ENCODE measurements around the gene DMXL2. TPM values are rescaled to one million over a fixed set of nuclear protein-coding genes. Genes with fewer than 3 reads are reported as not detected.

The DMXL2 gene
- total and polyA plus RNA-seq, 2 experiments from 2014 or later = 6.1 to 61.1 TPM

- no peak overlapping the region for H2AFZ ChIP-seq
- Mint-ChIP-seq H3K36me3 (ENCODE audit: low read depth) (no peaks in the 10 kb centered on the region), H3K4me1 (peaks cover 14% of the 10 kb centered on the region), H3K4me3 (no peak overlapping the region), H3K9me3 (no peaks in the 10 kb centered on the region), H3K27ac (no peak overlapping the region), H3K27me3 (ENCODE audit: insufficient read depth, low read depth, poor library complexity) (peaks cover 2% of the 10 kb centered on the region)
- H3K36me3 ChIP-seq (ENCODE audit: insufficient read depth) = no peaks in the 10 kb centered on the region
- no peaks in the 10 kb centered on the region for H4K20me1 ChIP-seq (replicated peaks; ENCODE audit: insufficient read depth)
- DNase-seq (ENCODE audit: low spot score) (no peak), ATAC-seq (no peak)
- TF ChIP-seq ZNF331 (CRISPR knock-in tag; IDR thresholded peaks at IDR 0.05; ENCODE audit: low read depth) (no peak), CTCF (conservative IDR thresholded peaks at IDR 0.05; ENCODE audit: low read depth in 2 of 2) (no peak), POLR2AphosphoS5 (IDR thresholded peaks at IDR 0.05; ENCODE audit: low read depth) (no peak), EZH2 (IDR thresholded peaks at IDR 0.05; ENCODE audit: low read depth, unreplicated experiment) (no peak), ZNF114 (CRISPR knock-in tag; IDR thresholded peaks at IDR 0.05) (no peak), ETS1 (IDR thresholded peaks at IDR 0.05) (no peak), NANOG (IDR thresholded peaks at IDR 0.05; ENCODE audit: borderline replicate concordance) (no peak), CREB1 (CRISPR knock-in tag; IDR thresholded peaks at IDR 0.05; ENCODE audit: low read depth) (no peak), EZH2phosphoT487 (IDR thresholded peaks at IDR 0.05; ENCODE audit: unreplicated experiment) (no peak), STAT1 (IDR thresholded peaks at IDR 0.05; ENCODE audit: unreplicated experiment) (no peak), JUNB (IDR thresholded peaks at IDR 0.05; ENCODE audit: unreplicated experiment) (no peak)
- TF ChIP-seq, protein P1, sequence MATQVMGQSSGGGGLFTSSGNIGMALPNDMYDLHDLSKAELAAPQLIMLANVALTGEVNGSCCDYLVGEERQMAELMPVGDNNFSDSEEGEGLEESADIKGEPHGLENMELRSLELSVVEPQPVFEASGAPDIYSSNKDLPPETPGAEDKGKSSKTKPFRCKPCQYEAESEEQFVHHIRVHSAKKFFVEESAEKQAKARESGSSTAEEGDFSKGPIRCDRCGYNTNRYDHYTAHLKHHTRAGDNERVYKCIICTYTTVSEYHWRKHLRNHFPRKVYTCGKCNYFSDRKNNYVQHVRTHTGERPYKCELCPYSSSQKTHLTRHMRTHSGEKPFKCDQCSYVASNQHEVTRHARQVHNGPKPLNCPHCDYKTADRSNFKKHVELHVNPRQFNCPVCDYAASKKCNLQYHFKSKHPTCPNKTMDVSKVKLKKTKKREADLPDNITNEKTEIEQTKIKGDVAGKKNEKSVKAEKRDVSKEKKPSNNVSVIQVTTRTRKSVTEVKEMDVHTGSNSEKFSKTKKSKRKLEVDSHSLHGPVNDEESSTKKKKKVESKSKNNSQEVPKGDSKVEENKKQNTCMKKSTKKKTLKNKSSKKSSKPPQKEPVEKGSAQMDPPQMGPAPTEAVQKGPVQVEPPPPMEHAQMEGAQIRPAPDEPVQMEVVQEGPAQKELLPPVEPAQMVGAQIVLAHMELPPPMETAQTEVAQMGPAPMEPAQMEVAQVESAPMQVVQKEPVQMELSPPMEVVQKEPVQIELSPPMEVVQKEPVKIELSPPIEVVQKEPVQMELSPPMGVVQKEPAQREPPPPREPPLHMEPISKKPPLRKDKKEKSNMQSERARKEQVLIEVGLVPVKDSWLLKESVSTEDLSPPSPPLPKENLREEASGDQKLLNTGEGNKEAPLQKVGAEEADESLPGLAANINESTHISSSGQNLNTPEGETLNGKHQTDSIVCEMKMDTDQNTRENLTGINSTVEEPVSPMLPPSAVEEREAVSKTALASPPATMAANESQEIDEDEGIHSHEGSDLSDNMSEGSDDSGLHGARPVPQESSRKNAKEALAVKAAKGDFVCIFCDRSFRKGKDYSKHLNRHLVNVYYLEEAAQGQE (IDR thresholded peaks at IDR 0.05; ENCODE audit: unreplicated experiment) = no peak
- TF ChIP-seq, protein P2, sequence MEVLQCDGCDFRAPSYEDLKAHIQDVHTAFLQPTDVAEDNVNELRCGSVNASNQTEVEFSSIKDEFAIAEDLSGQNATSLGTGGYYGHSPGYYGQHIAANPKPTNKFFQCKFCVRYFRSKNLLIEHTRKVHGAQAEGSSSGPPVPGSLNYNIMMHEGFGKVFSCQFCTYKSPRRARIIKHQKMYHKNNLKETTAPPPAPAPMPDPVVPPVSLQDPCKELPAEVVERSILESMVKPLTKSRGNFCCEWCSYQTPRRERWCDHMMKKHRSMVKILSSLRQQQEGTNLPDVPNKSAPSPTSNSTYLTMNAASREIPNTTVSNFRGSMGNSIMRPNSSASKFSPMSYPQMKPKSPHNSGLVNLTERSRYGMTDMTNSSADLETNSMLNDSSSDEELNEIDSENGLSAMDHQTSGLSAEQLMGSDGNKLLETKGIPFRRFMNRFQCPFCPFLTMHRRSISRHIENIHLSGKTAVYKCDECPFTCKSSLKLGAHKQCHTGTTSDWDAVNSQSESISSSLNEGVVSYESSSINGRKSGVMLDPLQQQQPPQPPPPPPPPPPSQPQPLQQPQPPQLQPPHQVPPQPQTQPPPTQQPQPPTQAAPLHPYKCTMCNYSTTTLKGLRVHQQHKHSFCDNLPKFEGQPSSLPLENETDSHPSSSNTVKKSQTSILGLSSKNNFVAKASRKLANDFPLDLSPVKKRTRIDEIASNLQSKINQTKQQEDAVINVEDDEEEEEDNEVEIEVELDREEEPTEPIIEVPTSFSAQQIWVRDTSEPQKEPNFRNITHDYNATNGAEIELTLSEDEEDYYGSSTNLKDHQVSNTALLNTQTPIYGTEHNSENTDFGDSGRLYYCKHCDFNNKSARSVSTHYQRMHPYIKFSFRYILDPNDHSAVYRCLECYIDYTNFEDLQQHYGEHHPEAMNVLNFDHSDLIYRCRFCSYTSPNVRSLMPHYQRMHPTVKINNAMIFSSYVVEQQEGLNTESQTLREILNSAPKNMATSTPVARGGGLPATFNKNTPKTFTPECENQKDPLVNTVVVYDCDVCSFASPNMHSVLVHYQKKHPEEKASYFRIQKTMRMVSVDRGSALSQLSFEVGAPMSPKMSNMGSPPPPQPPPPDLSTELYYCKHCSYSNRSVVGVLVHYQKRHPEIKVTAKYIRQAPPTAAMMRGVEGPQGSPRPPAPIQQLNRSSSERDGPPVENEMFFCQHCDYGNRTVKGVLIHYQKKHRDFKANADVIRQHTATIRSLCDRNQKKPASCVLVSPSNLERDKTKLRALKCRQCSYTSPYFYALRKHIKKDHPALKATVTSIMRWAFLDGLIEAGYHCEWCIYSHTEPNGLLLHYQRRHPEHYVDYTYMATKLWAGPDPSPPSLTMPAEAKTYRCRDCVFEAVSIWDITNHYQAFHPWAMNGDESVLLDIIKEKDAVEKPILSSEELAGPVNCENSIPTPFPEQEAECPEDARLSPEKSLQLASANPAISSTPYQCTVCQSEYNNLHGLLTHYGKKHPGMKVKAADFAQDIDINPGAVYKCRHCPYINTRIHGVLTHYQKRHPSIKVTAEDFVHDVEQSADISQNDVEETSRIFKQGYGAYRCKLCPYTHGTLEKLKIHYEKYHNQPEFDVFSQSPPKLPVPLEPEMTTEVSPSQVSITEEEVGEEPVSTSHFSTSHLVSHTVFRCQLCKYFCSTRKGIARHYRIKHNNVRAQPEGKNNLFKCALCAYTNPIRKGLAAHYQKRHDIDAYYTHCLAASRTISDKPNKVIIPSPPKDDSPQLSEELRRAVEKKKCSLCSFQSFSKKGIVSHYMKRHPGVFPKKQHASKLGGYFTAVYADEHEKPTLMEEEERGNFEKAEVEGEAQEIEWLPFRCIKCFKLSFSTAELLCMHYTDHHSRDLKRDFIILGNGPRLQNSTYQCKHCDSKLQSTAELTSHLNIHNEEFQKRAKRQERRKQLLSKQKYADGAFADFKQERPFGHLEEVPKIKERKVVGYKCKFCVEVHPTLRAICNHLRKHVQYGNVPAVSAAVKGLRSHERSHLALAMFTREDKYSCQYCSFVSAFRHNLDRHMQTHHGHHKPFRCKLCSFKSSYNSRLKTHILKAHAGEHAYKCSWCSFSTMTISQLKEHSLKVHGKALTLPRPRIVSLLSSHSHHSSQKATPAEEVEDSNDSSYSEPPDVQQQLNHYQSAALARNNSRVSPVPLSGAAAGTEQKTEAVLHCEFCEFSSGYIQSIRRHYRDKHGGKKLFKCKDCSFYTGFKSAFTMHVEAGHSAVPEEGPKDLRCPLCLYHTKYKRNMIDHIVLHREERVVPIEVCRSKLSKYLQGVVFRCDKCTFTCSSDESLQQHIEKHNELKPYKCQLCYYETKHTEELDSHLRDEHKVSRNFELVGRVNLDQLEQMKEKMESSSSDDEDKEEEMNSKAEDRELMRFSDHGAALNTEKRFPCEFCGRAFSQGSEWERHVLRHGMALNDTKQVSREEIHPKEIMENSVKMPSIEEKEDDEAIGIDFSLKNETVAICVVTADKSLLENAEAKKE (CRISPR knock-in tag; IDR thresholded peaks at IDR 0.05) = no peak
- no peaks in the 10 kb centered on the region for H3K27me3 ChIP-seq (ENCODE audit: insufficient read depth)
- no peak overlapping the region for H3K27ac ChIP-seq (ENCODE audit: low read depth)
- peaks cover 4% of the 10 kb centered on the region; the same call in 1 of the 2 replicates for H3K9me2 ChIP-seq (ENCODE audit: insufficient read depth)
- no peaks in the 10 kb centered on the region for H3F3A ChIP-seq (replicated peaks; ENCODE audit: low read depth)
- no peak overlapping the region for H3K4me3 ChIP-seq
- no peak overlapping the region for H3K4me2 ChIP-seq
- peaks cover 7% of the 10 kb centered on the region; the same call in 1 of the 2 replicates for H3K4me1 ChIP-seq (ENCODE audit: insufficient read depth)
- H3K79me2 ChIP-seq (replicated peaks; ENCODE audit: insufficient read depth) = no peaks in the 10 kb centered on the region
Measured at GRCh38 chr15:51669381-51669780, 46.8 kb upstream of the DMXL2 start.
